ENCODE data around the gene QRFPR.
"Not testable (repeated sequence)": the region's sequence is repeated elsewhere in the genome, so short reads cannot be mapped to it uniquely, and the experiment has no call there.

QRFPR gene

GRCh38 chr4:121338518-121338917, 42.3 kb downstream of the QRFPR start:
- no peak for DNase-seq

DNA sequence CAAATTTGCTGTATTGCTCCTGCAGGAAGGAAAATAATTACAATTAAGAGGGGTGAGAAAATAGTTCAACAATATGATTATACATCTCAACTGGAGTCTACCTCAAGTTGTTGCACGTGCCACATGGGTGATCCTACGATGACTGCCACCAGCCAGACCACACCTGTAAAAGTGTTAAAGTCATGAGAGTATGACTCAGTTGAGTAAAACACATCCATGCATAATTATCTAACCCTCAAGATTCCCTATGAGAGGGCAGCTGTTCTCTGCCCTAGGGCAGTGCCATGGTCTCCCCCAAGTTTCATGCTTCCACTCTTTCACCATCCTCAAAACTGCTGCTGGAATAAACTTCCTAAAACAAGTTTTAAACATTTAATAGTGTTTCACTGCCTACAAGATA, 44.1 kb downstream of the QRFPR start:
- no peak for DNase-seq

DNA sequence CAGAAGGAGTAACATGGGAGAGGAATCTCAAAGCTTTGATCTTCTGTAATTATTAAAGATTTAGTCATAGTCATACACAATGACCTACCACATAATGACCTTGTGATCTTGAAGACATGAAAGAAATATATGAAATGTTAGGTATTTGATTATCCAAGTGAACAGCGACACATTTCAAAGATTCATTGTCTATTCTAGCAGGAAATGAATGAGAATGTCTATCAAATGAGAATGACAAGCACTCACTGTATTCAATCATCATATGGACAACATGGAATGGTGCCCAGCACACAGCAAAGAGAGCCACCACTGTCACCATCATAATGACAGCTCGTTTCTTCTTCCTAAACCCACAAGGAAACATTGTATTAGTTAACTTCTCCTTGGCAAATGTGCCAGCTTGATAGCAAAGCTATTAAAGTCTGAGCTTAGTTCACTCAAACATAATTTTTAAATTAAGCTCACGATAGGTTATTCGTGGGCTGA, 50.6 kb downstream of the QRFPR start:
- DNase-seq = no peak

GRCh38 chr4:121326597-121326996, 54.2 kb downstream of the QRFPR start:
- DNase-seq = no peak

DNA sequence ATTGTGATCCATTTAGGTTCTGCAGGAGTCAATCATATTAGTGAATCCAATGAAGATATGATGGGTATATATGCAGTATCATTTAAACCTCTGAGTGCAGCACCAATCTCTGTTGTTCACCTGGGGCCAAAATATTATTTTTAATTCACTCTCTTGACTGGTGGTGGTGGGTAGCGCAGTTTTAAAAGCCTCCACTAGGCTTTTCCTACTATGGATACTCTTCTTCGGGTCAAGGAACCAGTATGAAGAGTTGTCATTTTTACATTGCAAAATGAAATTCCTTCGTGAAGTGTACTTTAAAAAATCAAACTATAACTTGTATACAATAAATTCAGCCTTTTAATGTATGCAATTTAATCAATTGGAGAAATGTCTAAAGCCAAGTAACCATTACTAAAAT, 56.5 kb downstream of the QRFPR start:
- DNase-seq = no peak

DNA sequence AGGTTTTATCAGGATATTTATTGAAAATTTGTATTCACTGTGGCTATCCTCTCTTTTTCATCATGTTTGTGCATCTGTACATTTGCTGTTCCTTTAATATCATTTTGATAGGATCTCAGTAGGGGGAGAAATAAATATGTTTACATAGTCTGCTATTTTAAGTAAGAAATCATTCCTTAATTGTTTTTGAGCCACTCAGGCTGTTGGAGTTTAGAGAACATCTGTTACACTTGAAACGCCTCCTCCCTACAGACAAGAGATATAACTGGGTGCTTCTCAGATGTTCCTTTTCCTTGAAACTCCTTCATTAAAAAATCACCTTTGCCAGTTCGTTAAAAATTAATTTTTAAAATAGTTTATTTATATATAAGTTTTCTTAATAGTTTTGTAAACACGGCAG, 59.4 kb downstream of the QRFPR start:
- DNase-seq = no peak

GRCh38 chr4:121316091-121316490, 64.7 kb downstream of the QRFPR start:
- DNase-seq = no peak

DNA sequence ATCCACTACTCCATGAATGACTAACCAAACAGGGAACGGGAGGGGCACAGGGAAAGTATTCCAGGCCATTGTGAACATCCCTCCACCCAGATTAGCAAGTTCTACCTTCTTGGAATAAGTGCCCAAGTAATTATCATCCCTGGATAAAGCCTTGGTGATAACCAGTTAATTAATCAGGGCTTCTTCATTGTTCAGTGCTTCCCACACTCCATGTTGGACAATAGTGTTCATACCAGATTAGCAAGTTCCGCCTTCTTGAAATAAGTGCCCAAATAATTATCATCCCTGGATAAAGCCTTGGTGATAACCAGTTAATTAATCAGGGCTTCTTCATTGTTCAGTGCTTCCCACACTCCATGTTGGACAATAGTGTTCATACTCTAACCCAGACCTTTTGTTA, 67.4 kb downstream of the QRFPR start:
- DNase-seq = not testable (repeated sequence)

GRCh38 chr4:121308828-121309227, 72.0 kb downstream of the QRFPR start:
- DNase-seq = no peak

- peak; percentile 12 for DNase-seq
Measured at GRCh38 chr4:121308328-121308663, 72.5 kb downstream of the QRFPR start.

GRCh38 chr4:121307445-121308327, 73.1 kb downstream of the QRFPR start:
- peak; percentile 12 for DNase-seq

DNA sequence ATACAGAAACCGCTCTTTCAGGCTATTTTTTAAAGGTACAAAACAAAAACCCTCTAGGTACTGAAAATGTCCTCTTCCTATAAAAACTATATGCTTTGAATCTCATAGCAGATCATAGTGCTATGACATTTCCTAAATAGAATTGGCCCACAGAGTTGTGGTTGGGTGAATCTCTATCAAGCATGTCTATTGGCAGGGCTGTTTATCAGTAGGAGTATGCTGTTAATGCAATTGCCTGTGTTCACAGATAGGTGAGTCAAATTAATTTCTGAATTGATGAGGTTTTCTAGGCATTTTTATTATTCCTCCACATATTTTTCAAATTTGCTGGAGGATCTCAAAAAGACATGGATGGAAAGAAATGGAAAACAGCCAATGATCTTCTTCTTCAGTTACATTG, 73.9 kb downstream of the QRFPR start:
- no peak for DNase-seq

DNA sequence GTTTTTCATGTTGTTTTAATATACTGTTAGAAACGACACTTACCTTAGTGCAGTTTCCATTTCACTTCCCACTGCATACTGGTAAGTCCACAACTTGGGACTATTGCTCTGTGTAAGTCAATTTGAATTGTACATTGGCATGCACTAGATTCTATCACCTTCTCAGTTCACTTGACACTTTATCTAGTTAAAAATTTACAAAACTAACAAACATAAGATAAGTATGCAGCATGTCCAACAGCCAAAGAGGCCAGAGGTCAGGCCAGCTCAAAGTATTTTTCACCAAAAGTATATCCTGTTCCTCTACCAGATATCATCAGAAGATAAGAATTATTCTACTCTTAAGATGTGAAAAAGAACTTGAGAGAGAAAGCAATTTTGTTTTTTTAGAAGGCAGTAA, 75.9 kb downstream of the QRFPR start:
- DNase-seq = no peak

- DNase-seq = no peak
Measured at GRCh38 chr4:121299367-121299766, 81.5 kb downstream of the QRFPR start.

GRCh38 chr4:121283319-121283718, 97.5 kb downstream of the QRFPR start:
- DNase-seq = no peak

DNA sequence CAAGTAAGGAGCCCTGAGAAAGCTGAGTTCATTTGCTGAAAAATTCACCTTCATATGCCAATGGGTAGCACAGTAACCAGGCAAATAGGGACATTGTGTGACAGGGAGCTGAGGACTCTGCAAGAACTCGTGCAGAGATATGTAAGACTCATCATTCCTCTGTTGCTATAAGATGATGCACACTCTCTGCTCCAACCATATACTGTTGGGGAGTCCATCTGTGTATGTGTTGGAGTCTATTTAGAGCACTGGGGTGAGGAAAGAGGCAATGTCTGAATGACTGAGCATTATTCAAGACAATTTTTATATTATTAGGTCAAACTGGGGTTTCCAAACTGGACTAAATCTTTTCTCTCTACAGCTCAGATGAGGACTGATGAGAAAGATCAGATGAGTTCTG, 100.4 kb downstream of the QRFPR start:
- no peak for DNase-seq

GRCh38 chr4:121278811-121279368, 101.9 kb downstream of the QRFPR start:
- no peak for DNase-seq
